Measurements from ENCODE around the gene TRIP4. TPM values are rescaled to one million over a fixed set of nuclear protein-coding genes. Genes with fewer than 3 reads are reported as not detected.

The TRIP4 gene
- total and polyA plus RNA-seq, 9 of the 15 experiments (the other 6 are each of a cell fraction or from before 2014, with no cell fraction given) = 7.6 to 23.3 (median 16.7) TPM

- TF ChIP-seq PRPF4 (IDR thresholded peaks at IDR 0.05; ENCODE audit: insufficient read depth, low read depth, low read length, poor library complexity, severe bottlenecking) (no peak), MEIS2 (IDR thresholded peaks at IDR 0.05; ENCODE audit: partially characterized antibody) (peak; percentile 52), HLTF (IDR thresholded peaks at IDR 0.05) (no peak), ZNF57 (CRISPR knock-in tag; IDR thresholded peaks at IDR 0.05) (no peak), POLR2G (IDR thresholded peaks at IDR 0.05; ENCODE audit: low read depth, low read length) (no peak), MCM7 (IDR thresholded peaks at IDR 0.05) (no peak), ZBTB40 (IDR thresholded peaks at IDR 0.05) (no peak), ZBTB40 (CRISPR knock-in tag; IDR thresholded peaks at IDR 0.05) (no peak), HDAC3 (IDR thresholded peaks at IDR 0.05; ENCODE audit: borderline replicate concordance, partially characterized antibody) (no peak), ZC3H11A (IDR thresholded peaks at IDR 0.05; ENCODE audit: low read depth, low read length) (no peak), TRIM28 (IDR thresholded peaks at IDR 0.05) (no peak), ZNF644 (tag; IDR thresholded peaks at IDR 0.05; ENCODE audit: low read depth) (no peak), NEUROD1 (IDR thresholded peaks at IDR 0.05; ENCODE audit: borderline replicate concordance, low read depth, low read length, partially characterized antibody) (no peak), RNF2 (IDR thresholded peaks at IDR 0.05) (no peak)
- TF ChIP-seq, protein P1, sequence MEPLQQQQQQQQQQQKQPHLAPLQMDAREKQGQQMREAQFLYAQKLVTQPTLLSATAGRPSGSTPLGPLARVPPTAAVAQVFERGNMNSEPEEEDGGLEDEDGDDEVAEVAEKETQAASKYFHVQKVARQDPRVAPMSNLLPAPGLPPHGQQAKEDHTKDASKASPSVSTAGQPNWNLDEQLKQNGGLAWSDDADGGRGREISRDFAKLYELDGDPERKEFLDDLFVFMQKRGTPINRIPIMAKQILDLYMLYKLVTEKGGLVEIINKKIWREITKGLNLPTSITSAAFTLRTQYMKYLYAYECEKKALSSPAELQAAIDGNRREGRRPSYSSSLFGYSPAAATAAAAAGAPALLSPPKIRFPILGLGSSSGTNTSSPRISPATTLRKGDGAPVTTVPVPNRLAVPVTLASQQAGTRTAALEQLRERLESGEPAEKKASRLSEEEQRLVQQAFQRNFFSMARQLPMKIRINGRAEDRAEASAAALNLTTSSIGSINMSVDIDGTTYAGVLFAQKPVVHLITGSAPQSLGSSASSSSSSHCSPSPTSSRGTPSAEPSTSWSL (CRISPR knock-in tag; IDR thresholded peaks at IDR 0.05; ENCODE audit: borderline replicate concordance) = no peak
- TF ChIP-seq, protein P2, sequence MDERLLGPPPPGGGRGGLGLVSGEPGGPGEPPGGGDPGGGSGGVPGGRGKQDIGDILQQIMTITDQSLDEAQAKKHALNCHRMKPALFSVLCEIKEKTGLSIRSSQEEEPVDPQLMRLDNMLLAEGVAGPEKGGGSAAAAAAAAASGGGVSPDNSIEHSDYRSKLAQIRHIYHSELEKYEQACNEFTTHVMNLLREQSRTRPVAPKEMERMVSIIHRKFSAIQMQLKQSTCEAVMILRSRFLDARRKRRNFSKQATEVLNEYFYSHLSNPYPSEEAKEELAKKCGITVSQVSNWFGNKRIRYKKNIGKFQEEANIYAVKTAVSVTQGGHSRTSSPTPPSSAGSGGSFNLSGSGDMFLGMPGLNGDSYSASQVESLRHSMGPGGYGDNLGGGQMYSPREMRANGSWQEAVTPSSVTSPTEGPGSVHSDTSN (CRISPR knock-in tag; IDR thresholded peaks at IDR 0.05; ENCODE audit: low read depth) = no peak
- TF ChIP-seq, protein P2 (tag; conservative IDR thresholded peaks at IDR 0.05; ENCODE audit: low read depth) = peak; percentile 76
Measured at GRCh38 chr15:64503197-64503596, 115.6 kb downstream of the TRIP4 start (continued).

Measured in K562 (cell line).